ENCODE results near the gene DCAF12.

- TF ChIP-seq CTCF (IDR thresholded peaks at IDR 0.05) (no peak), POLR2A (IDR thresholded peaks at IDR 0.05) (no peak)
Observed at GRCh38 chr9:34121996-34122395, 4.5 kb downstream of the DCAF12 start.
